Mucosa of descending colon (tissue), 3 donors: ENCODE measurements around the gene RPRD1B. TPM values are rescaled to one million over a fixed set of nuclear protein-coding genes. Genes with fewer than 3 reads are reported as not detected.
"Not testable (repeated sequence)": the region's sequence is repeated elsewhere in the genome, so short reads cannot be mapped to it uniquely, and the experiment has no call there.

Experiments
- ATAC-seq: fragments of 200-7000 bp; cut with Tn5 transposase; one replicate; pipeline ENCODE4 v1.9.1; 2020; ENCODE audit warnings: mild to moderate bottlenecking, moderate library complexity
- DNase-seq, 3 donors: peaks; one replicate each; pipeline ENCODE4 v3.0.0-alpha.2; 2020
- H3K36me3 ChIP-seq: fragments of 200-600 bp; one replicate; pipeline ENCODE4 v1.8.0; 2021; ENCODE audit warnings: low read depth, mild to moderate bottlenecking
- H3K4me1 ChIP-seq: fragments of 200-600 bp; one replicate; pipeline ENCODE4 v1.8.0; 2021; ENCODE audit warnings: low read depth, mild to moderate bottlenecking
- H3K4me3 ChIP-seq: fragments of 200-600 bp; one replicate; pipeline ENCODE4 v1.8.0; 2021; ENCODE audit warnings: mild to moderate bottlenecking
- H3K9me3 ChIP-seq: fragments of 200-600 bp; one replicate; pipeline ENCODE4 v1.8.0; 2021; ENCODE audit warnings: mild to moderate bottlenecking
- CTCF ChIP-seq: fragments of 200-600 bp; IDR thresholded peaks from one replicate; pipeline ENCODE4 v1.8.0; 2022; ENCODE audit warnings: antibody characterized with exemption, mild to moderate bottlenecking
- intact Hi-C, 2 donors: fragments of 100-400 bp; cut with DNase I in 1 of 2; cut with micrococcal nuclease in 1 of 2; formaldehyde crosslinking; loops; one replicate each; pipeline versions ENCODE4 v1.11.0 to v1.11.1; 2022; cut with DNase I, micrococcal nuclease
- total RNA-seq, 3 donors: library from RNA; stranded (reverse); fragmentation: NEBNext Ultra II Directional in 2 of 3; extraction: Animal tissue kit (Norgen Biotek cat#: 25700) in 2 of 3; gene quantifications; one replicate each; pipeline versions ENCODE4 v1.2.1 to v1.2.4, GENCODE V29; 2021 to 2023
- donor health status: DM: no; HTN: no; CAD: no; lungs with moderate emphysema.
- donor health status: DM: no; HTN: no; CAD: no.
- donor health status: DM: no; HTN: yes; CAD: no.

Gene RPRD1B
- total RNA-seq, 3 donors from 2014 or later, result 28.2 to 36.3 (median 32.9) TPM

- no peak for TF ChIP-seq CTCF
- H3K4me3 ChIP-seq, result no peak overlapping the region
- DNase-seq, result no peak
- H3K9me3 ChIP-seq, result no peaks in the 10 kb centered on the region
- no peak for ATAC-seq
- H3K36me3 ChIP-seq, result no peaks in the 10 kb centered on the region
- intact Hi-C loops, result no loop called here
- H3K4me1 ChIP-seq, result no peaks in the 10 kb centered on the region
Measured at GRCh38 chr20:38098952-38099351, 65.4 kb downstream of the RPRD1B start.

- not testable (repeated sequence) for ATAC-seq, DNase-seq
Measured at GRCh38 chr20:38102206-38102605, 68.7 kb downstream of the RPRD1B start.

GRCh38 chr20:38104285-38104684 lies 70.7 kb downstream of the RPRD1B start:
- no peaks in the 10 kb centered on the region for H3K36me3 ChIP-seq
- H3K4me1 ChIP-seq, result peaks cover 6% of the 10 kb centered on the region
- intact Hi-C loops, result no loop called here
- no peaks in the 10 kb centered on the region for H3K9me3 ChIP-seq
- TF ChIP-seq CTCF, result no peak
- DNase-seq, result no peak
- ATAC-seq, result no peak
- H3K4me3 ChIP-seq, result no peak overlapping the region

More at GRCh38 chr20:38102206-38102605, 68.7 kb downstream of the RPRD1B start:
- H3K9me3 ChIP-seq, H3K4me1 ChIP-seq, intact Hi-C loops, H3K36me3 ChIP-seq, H3K4me3 ChIP-seq: not testable (repeated sequence)

GRCh38 chr20:38106461-38106860 lies 72.9 kb downstream of the RPRD1B start:
- intact Hi-C loops, result no loop called here
- ATAC-seq (no peak), DNase-seq (no peak)
- peaks cover 21% of the 10 kb centered on the region for H3K4me1 ChIP-seq
- no peaks in the 10 kb centered on the region for H3K9me3 ChIP-seq
- no peak for TF ChIP-seq CTCF
- no peaks in the 10 kb centered on the region for H3K36me3 ChIP-seq
- no peak overlapping the region for H3K4me3 ChIP-seq

GRCh38 chr20:38107386-38107785 lies 73.8 kb downstream of the RPRD1B start:
- H3K9me3 ChIP-seq, ATAC-seq, H3K4me3 ChIP-seq, DNase-seq, intact Hi-C loops, H3K36me3 ChIP-seq: not testable (repeated sequence)
- H3K4me1 ChIP-seq, result peaks cover 21% of the 10 kb centered on the region

- intact Hi-C loops, ATAC-seq, H3K36me3 ChIP-seq, DNase-seq, H3K9me3 ChIP-seq, H3K4me3 ChIP-seq: not testable (repeated sequence)
- H3K4me1 ChIP-seq, result peaks cover 21% of the 10 kb centered on the region
Measured at GRCh38 chr20:38107916-38108315, 74.4 kb downstream of the RPRD1B start.

- no peak for TF ChIP-seq CTCF
- ATAC-seq, result no peak
- intact Hi-C loops, result no loop called here
- H3K36me3 ChIP-seq, result no peaks in the 10 kb centered on the region
- no peak for DNase-seq
- no peak overlapping the region for H3K4me3 ChIP-seq
- H3K9me3 ChIP-seq, result no peaks in the 10 kb centered on the region
- peaks cover 21% of the 10 kb centered on the region for H3K4me1 ChIP-seq
Measured at GRCh38 chr20:38108438-38108985, 75.0 kb downstream of the RPRD1B start.
